Gastroesophageal sphincter (tissue), 3 donors: ENCODE measurements around the gene RBM4B.

Experiments
- POLR2A ChIP-seq, 2 donors: fragments of 450-650 bp; IDR thresholded peaks; one replicate each; pipeline ENCODE4 v1.6.1; 2017; ENCODE audit warnings: antibody characterized with exemption in 2 of 2, mild to moderate bottlenecking in 2 of 2, moderate library complexity in 1 of 2
- POLR2AphosphoS5 ChIP-seq: sonication (generic); formaldehyde crosslinking; IDR thresholded peaks from one replicate; pipeline ENCODE4 v1.6.1; 2017; ENCODE audit warnings: antibody characterized with exemption
- TF ChIP-seq, protein P1 (sequence below), 4 experiments: fragments of 200-600 bp in 2 of 4; fragments of 450-650 bp in 2 of 4; sonication (generic) in 1 of 4; IDR thresholded peaks; one replicate each; pipeline ENCODE4 v1.5.1; 2017 to 2019; ENCODE audit warnings: antibody characterized with exemption in 4 of 4, mild to moderate bottlenecking in 2 of 4, moderate library complexity in 2 of 4

DNA sequence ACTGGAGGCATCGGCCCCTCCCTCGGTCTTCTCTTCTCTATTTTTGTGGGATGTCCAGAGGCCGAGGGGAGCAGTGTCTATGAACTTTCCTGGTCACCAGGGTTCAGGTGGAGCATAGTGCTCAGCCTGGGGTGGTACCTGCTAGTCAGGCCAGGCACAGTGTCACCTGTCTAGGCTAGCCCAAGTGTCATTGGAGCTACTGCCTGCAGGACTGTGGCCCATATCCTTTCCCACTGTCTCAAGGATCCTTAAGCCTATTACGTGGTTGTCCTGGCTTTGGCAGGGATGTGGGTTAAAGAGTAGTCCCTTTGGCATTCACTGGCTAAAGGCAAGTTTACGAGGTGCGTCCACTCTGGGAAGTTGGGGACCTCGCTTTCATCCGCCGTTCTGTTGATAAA, 51.9 kb downstream of the RBM4B start:
- TF ChIP-seq, protein P1, sequence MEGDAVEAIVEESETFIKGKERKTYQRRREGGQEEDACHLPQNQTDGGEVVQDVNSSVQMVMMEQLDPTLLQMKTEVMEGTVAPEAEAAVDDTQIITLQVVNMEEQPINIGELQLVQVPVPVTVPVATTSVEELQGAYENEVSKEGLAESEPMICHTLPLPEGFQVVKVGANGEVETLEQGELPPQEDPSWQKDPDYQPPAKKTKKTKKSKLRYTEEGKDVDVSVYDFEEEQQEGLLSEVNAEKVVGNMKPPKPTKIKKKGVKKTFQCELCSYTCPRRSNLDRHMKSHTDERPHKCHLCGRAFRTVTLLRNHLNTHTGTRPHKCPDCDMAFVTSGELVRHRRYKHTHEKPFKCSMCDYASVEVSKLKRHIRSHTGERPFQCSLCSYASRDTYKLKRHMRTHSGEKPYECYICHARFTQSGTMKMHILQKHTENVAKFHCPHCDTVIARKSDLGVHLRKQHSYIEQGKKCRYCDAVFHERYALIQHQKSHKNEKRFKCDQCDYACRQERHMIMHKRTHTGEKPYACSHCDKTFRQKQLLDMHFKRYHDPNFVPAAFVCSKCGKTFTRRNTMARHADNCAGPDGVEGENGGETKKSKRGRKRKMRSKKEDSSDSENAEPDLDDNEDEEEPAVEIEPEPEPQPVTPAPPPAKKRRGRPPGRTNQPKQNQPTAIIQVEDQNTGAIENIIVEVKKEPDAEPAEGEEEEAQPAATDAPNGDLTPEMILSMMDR (IDR thresholded peaks at IDR 0.05), result no peak
- TF ChIP-seq POLR2A (IDR thresholded peaks at IDR 0.05) (no peak), POLR2AphosphoS5 (no peak)
